NCI-H524 (cell line): ENCODE data around the gene GMCL2.

Experiments
- DNase-seq, 2 experiments: peaks; one replicate each; lab custom pipeline; 2025; lab: John Stamatoyannopoulos, UW

GMCL2 gene

DNA sequence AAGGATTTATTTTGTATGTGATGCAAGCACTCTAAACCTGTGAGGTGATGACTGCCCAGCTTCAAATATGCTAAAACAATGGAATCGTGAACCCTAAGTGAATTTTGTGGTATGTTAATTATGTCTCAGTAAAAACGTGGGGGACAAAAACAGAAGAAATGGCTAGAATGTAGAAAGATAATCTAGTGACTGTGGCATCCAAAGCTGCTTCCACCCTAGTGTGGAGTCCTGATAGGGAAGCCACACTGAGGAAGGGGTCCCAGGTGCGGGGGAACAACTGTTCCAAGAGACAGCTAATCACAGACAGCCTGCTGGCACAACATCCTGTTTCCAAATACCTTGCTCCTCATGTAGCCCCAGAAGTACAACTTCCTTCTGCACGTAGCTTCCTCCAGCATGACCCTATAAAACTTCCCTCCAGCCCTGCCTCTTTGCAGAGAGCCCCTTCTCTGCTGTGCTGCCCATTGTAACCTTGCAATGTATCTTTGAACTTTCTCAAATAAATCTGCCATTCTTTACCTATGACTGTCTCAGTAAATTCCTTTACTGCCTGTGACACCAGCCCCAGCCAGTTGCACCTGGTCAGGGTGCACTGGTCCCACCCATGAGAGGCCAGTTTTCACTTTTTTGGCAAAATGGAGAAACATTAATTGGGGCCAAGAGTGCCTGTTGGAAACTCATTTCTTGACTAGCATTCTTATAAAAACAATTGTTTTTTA, 4.9 kb downstream of the GMCL2 start:
- DNase-seq = no peak

DNA sequence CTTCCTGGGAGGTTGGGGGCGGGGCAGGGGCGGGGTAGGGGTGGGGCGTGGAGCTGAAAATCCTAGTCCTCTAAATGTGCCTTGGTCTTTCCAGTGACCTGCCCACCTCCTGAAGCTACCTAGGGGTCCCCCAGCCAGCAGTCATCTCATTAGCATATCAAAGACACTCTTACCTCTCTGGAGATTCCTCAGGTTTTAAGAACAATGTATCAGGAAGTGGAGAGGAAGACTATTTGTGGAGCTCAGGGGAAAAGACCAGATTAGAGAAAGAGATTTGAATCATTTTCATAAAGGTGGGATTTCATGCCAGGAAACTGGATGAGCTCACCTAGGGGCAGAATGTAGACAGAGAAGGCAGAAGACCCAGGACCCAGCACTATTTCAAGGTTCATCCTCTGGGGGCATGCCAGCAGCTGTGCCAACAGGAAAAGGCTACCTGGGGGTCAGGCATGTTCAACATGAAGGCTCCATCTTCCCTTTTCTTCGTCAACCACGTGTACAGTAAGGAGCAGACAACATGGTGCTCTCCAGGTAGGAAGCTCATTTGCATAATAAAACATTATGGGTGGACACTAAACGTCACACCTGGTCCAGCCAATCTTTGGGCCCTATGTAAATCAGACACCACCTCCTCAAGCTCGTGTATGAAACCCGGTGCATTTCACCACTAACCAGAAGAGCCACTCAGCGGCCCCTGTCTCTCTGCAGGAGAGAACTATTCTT, 6.9 kb downstream of the GMCL2 start:
- no peak for DNase-seq

DNA sequence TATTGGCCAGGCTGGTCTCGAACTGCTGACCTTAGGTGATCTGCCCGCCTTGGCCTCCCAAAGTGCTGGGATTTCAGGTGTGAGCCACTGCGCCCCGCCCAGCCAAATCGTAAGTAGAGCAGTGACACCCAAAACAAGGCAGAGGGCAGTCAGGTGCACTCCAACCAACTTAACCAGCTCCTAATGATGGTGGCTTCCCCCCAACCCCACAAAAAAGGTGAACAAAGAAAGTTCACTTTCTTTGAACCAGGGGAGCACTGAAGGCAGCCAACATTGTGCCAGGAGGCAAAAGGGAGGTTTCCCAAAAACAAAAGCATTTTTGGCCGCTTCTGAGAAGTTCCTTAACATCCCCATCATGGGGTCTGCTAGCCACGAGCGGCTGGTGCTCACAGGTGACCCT, 9.6 kb downstream of the GMCL2 start:
- no peak for DNase-seq

DNA sequence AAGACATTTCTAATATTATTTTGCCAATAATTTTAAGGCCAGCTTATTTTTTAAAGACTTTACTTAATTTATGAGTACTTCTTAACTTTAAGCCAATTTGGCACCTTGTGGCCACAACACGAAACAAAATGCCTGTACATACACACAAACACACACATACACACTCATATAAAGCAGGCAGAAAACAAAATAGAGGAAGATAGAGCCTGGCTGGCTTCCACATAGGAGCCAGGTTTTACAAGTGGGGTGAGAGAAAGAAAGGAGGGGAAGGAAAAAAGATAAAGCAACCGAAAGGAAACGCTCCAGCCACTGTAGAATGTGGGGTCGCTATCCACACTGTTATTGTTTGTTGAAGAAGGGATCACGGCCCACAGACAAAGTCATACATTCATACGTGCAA, 10.4 kb downstream of the GMCL2 start:
- no peak for DNase-seq

DNA sequence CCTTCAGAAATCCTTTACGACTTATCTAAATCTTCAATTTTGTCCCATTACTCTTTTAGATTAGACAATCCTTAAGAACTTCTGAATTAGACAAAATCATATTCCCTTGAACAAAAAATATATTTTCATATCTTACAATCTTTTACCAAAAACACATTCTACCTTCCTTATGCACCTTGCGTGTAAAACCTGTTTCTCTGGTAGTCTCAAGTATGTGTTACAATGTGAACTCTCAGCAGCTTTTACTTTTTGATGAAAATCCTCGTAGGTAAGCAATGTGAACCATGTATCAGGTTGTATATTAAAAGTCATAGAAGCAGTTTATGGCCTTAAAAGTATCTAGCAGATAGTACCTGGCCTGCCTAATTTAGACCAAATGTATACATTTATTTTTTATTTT, 12.7 kb downstream of the GMCL2 start:
- DNase-seq = no peak

DNA sequence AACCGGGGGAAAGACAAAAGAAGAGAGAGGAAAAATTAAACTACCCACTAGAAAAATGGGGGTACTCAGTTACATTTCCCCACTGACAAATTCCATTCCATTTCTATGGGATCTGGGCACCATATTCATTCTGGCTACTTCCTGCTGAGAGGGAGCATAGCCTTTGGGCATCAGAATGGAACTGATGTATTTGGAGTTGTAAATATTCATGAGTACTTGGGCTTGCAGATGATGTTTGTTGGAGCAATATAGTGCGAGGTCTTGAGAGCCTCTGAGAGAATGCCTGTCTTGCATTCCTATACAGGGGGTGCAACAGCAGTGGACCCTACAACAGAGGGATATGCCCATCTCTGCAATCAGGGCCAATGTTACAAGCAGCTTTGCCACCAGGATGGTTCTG, 16.7 kb downstream of the GMCL2 start:
- no peak for DNase-seq

DNA sequence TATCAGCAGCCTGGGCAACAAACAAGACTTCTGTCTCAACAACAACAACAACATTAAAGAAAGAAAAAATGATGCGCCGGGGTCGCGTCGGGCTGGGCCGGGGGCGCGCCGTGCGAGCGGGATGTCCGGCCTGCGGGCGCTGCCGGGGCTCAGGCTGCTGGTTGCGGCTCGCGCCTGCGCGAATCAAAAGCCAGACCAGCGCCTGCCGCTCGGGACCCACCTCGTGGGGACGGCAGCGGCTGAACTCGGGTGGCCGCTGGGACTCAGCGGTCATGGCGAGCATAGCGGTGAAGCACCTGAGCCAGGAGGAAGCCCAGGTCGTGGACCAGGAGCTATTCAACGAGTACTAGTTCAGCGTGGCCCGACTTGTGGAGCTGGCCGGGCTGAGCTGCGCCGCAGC, 21.6 kb downstream of the GMCL2 start:
- DNase-seq = no peak

DNA sequence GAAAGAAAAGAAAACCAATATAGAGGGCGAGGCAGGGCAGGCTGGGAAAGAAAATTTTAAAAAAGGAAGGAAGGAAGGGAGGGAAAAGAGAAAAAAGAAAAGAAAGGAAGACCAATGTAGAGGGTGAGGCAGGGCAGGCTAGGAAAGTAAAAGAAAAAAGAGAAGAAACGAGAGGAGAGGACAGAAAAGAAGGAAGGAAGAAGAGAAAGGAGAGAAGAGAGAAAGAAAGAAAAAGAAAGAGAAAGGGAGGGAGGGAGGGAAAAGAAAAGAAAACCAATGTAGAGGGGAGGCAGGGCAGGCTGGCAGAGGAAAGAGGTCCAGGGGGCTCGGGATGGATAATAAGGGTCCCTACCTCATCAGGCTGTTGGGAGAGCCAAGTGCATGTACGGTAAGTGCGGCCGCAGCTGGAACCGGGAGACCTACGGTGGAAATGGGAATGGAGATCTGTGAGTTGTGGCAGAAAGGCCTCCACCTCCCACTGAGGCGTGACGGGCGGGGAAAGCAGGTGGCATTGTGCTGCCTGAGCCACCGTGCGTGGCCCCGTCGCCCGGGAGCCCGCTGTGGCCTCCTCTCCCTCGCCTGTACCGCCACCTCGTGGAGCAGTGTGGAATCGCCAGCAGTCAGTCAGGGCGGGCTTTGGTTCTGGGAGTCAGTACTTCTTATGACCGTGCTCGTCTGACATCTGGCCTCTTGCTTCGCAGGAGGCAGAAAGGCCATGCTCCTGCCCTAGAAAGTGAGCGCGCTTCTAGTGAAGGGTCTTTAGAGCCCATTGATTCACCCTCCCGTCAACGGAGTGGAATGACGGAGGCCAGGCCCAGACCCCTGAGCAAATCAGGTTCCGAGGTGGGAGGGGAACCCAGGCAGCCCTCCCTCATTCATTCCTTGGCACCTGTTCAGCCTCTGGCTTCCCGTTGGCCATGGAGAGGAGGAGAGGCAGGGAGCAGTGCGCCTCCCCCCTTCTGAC, 23.1 kb downstream of the GMCL2 start:
- peak; percentile 77 to 88 for DNase-seq

DNA sequence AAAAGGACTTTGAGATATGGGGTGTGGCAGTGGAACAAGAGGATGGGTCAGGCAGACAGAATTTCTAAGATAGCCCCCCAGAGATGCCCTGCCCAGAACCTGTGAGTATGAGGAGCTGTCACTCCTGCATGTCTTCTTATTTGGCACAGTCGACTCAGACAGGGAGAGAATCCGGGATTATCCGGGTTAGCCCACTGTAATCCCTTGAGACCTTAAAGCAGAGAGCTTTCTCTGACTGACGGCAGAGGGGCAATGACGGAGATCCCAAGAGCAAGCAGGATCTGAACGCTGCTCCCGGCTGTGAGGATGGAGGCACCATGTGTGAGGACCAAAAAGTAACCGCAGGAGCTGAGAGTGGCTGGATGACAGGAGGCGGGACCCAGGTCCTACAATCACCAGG, 24.7 kb downstream of the GMCL2 start:
- DNase-seq = peak in 1 of 2 experiments; percentile 11

DNA sequence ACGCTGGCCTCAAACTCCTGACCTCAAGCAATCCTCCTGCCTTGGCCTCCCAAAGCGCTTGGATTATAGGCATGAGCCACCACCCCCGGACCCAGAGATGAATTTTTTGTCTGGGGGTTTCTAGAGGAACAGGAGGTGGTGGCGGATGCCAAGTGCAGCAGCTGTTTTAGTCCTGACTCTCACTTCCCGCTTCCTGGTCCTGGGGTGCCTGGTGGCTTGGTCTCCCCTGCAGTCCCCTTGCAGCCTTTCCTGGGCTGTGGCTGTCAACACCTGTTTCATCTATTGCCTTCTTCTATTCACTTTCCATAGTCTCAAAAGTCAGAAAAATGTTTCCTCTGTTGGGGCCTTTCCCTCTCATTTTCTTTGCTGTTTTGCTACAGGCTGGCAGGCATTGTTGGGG, 27.0 kb downstream of the GMCL2 start:
- DNase-seq = no peak

DNA sequence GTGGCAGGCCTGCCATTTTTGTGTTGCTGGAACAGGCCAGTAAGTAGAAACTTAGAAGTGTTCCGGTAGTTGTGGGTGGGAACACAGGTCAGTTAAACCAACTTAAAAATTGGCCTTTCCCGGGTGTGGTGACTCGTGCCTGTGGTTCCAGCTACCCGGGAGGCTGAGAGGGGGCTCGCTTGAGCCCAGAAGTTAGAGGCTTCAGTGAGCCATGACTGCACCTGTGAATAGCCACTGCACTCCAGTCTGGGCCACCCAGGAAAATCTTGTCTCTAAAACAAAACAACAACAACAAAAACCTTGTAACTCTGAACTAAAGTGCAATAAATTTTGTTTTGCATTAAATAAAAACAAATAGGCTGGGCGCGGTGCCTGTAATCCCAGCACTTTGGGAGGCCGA, 32.1 kb downstream of the GMCL2 start:
- no peak for DNase-seq

DNA sequence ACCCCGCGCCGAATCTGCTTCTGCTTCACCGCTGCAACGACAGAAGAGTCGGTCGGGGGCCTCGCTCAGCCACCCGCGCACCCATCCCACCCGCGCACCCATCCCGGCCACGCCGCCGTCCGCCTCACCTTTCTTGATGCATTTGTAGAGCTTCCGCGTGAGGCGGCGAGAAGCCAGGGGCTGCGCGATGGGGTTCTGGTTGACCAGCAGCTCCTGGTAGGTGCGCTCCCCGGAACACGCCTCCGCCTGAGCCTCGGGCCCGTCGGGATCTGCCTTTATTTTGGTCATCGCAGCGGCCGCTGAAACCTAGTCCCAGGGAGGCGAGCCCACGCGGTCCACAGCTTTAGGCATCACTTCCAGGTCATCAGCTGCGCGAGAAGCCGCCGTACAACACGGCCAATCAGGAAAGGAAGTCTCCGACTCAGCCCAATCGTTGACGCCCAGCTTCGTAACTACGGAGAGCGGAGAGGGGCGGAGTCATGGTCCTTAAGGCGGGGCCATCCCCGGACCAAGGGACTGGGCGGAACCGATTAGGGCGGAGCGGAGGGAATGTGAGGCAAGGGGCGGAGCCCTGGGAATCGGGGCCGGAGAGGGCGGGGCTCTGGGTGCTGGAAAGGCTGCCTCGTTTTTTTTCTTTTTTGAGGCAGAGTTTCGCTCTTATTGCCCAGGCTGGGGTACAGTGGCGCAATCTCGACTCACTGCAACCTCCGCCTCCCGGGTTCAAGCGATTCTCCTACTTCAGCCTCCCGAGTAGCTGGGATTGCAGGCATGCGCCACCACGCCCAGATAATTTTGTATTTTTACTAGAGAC, 33.4 kb downstream of the GMCL2 start, which contains the start of gene NHP2:
Gene NHP2, minus strand, starts transcription at position 356 of the 811 bp plus-strand sequence. Its CDS starts 68 bp downstream, at position 288.
- peak; percentile 94 to 97 for DNase-seq

DNA sequence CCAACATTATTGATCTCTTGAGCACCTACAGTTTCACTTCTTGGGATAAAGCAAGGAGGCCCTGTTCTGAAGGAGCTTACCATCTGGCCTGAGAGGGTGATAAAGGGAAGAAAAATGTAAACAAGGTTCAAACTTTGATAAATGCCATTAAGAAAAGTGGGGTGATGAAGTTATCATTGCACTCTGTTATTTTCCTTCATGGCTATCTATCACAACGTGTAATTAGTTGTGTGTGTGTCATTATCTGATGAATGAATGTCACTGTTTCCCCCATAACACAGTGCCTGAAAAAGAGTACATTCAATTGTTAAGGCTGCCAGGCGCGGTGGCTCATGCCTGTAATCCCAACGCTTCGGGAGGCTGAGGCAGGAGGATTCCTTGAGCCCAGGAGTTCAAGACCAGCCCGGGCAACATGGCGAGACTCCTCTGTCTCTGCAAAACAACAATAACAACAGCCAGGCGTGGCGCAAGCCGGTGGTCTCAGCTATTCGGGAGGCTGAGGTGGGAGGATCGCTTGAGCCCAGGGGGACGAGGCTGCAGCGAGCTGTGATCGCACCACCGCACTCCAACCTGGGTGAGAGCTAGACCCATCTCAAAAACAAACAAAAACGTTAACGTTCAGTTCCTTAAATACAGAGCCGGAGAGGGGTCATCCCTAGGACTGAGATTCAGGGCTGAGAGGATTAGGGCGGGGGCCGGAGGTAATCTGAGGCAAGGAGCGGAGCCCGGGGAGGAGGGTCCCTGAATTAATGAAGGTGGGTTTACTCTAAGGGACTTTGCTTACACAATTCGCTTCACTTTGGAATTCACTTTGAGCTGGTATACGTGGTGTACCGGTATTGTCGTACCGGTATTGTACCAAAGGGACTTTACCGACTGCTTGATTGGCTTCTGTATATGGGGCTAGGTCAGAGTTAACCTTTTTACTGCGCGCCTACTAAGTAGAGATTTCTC, 34.4 kb downstream of the GMCL2 start:
- DNase-seq = no peak

DNA sequence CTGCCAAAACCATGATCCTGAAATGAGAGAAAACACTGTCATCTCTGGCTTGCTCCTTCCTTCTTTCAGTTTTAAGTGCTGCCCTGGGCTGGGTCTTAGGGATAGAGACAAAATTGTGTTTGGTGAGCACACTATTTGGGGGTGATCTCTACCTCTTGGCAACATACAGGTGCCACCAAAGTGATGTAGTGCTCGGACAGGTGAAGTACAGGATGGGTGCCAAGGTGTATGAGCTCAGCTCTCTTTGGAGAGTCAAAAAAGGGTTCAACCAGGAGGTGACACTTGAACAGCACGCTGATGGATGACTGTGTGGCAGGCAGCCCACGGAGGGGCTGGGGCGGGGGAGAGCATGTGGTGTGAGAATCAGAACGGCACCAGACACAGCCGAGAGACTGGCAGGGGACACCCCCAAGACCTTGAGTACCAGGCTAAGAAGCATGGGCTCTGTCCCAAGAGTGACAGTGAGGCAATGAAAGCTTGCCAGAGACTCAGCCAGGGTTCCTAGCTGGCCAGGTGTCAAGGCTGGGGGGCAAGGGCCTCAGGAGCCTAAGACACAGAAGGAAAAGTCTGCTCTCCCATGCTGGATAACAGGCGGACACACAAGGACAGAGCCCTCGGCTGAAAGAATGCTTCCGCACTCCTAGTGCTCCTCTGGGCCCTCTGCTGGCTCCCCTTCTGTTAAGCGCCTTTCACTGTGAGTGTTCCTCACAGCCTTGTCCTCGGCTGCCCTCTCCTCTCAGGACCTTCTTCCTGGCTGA, 36.0 kb downstream of the GMCL2 start:
- DNase-seq = no peak

DNA sequence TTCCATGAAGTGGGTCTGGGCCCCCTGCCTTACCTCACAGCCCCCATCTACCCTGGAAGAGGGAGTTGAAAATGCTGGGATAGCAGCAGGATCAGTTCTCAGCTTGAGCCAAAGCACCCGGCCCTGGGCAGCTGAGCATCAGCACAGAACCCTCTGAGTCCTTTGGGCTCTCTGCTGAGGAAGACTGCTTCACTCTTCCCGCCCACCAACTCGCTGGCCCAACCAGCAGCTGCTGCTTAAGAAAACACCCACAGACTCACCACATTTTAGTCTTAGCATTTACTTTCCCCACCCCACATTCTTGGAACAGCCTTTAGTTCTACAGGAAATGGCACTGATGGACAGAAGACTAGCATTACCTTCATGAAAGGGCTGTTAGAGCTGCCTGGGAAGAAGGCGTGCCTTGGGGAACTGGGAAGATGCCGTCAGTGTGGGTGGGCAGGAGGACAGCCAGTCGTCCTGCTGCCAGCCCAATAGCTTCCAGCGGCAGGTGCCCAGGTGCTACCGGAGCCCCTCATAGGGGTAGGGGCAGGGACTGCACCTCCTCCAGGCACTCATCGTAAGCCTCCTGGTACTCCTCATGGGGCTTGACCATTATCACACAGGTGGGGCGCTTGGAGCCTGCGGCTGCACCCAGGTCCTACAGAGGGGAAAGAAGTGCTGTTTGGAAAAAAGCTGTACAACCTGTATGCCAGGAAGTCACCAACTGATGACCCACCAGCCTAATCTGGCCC, 37.8 kb downstream of the GMCL2 start:
- DNase-seq = no peak

DNA sequence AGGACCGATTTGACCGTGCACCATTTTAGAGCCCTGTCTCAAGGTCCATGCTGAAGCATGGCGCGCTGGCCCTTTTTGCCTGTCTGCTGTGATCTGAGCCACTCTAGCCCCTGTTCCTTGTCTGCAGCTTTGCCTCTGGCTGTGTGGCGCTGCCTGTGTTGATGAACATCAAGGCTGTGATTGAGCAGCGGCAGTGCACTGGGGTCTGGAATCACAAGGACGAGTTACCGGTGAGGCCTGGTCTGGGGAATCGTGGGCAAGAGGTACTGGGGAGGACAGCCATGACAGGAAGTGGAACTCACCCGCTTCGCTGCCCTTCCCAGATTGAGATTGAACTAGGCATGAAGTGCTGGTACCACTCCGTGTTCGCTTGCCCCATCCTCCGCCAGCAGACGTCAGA, 39.8 kb downstream of the GMCL2 start:
- no peak for DNase-seq

DNA sequence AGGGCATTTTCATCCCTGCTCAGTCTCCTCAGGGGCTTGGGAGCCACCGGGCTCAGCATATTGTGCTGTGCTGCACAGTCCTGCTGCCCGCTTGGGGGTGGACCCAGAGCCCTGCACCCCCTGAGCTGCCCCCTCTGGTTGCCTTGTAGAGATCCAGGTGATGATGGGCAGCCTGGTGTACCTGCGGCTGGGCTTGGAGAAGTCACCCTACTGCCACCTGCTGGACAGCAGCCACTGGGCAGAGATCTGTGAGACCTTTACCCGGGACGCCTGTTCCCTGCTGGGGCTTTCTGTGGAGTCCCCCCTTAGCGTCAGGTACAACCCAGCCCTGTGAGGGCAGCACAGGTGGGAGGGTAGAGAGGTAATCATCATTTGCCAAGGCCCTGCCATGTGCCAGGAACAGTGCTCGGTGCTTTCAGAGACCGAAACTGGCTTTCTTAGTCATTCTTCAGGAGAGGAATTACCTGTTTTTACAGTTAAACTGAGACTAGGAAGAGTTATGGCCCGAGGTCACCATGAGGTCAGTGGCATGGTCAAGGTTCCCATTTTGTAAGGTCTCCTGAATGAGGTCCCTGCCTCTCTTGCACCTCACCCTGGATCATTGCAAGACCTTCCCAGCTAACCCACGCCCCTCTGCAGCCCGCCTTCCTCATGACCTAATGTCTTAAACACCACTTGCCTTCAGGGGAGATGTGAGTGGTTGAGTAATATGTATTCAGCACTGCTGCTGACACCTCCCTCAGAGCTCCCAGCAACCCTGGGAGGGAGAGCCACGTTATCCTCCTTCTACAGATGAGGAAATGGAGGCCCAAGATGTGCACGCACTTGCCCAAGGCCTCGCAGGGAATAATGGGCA, 41.0 kb downstream of the GMCL2 start:
- peak in 1 of 2 experiments; percentile 49 for DNase-seq

DNA sequence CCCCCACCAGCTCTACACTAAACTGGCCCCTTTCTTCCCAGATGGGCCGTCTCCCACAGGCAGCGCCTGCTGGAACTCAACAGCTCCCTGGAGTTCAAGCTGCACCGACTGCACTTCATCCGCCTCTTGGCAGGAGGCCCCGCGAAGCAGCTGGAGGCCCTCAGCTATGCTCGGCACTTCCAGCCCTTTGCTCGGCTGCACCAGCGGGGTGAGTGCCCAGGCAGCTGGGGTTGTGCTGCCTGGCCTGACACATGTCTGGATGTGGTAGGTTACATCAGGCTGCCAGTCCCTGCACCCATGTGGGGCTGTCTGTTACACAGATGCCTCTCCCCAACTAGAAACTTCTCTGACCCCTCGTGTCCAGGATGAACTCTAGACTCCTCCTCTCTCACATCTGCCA, 43.3 kb downstream of the GMCL2 start:
- peak in 1 of 2 experiments; percentile 23 for DNase-seq
